NCI-H748 (cell line): Measurements from ENCODE around the gene LRRC25.

ENCODE experiments used
- DNase-seq: peaks from one replicate; lab custom pipeline; 2025; ENCODE audit not compliant: unreplicated experiment; lab: John Stamatoyannopoulos, UW

LRRC25 gene

GRCh38 chr19:18348171-18348570 is 49.3 kb downstream of the LRRC25 start:
- DNase-seq: no peak

- DNase-seq: peak; percentile 30
These were observed 51.3 kb downstream of the LRRC25 start for GRCh38 chr19:18346091-18346490.

- no peak for DNase-seq
These were observed 52.1 kb downstream of the LRRC25 start for GRCh38 chr19:18345296-18345695.

- no peak for DNase-seq
These were observed 52.9 kb downstream of the LRRC25 start for GRCh38 chr19:18344582-18344950.

- no peak for DNase-seq
These were observed 55.3 kb downstream of the LRRC25 start for GRCh38 chr19:18342090-18342632.
